GM23338 (cell line): ENCODE data around the gene ORAI3. TPM values are rescaled to one million over a fixed set of nuclear protein-coding genes. Genes with fewer than 3 reads are reported as not detected.

Experiments used
- ATAC-seq: fragments of 200-7000 bp; cut with Tn5 transposase; 3 replicates; pipeline ENCODE4 v1.9.1; 2020
- DNase-seq: peaks from one replicate; pipeline ENCODE4 v3.0.0-alpha.2; 2015; ENCODE audit warnings: low spot score
- H2AFZ ChIP-seq: fragments of 200-600 bp; sonication (generic); 2 replicates; pipeline ENCODE4 v1.8.0; 2016; ENCODE audit warnings: antibody characterized with exemption, mild to moderate bottlenecking, moderate library complexity
- H3F3A ChIP-seq: fragments of 200-600 bp; sonication (generic); replicated peaks from 2 replicates; pipeline ENCODE4 v1.8.0; 2017; ENCODE audit warnings: antibody characterized with exemption, mixed run types, low read depth
- H3K27ac ChIP-seq: fragments of 200-600 bp; sonication (generic); 2 replicates; pipeline ENCODE4 v1.6.1; 2016; ENCODE audit warnings: low read depth
- H3K27me3 ChIP-seq: fragments of 200-600 bp; sonication (generic); 2 replicates; pipeline ENCODE4 v1.8.0; 2016; ENCODE audit warnings: mild to moderate bottlenecking, mixed run types, moderate library complexity; ENCODE audit not compliant: insufficient read depth
- H3K36me3 ChIP-seq: fragments of 200-600 bp; sonication (generic); 2 replicates; pipeline ENCODE4 v1.8.0; 2016; ENCODE audit warnings: mild to moderate bottlenecking; ENCODE audit not compliant: insufficient read depth
- H3K4me1 ChIP-seq: fragments of 200-600 bp; sonication (generic); 2 replicates; pipeline ENCODE4 v1.8.0; 2016; ENCODE audit warnings: mild to moderate bottlenecking, moderate library complexity; ENCODE audit not compliant: insufficient read depth
- H3K4me2 ChIP-seq: fragments of 200-600 bp; sonication (generic); 2 replicates; pipeline ENCODE4 v1.7.1; 2017; ENCODE audit warnings: mixed run types
- H3K4me3 ChIP-seq: fragments of 200-600 bp; sonication (generic); 2 replicates; pipeline ENCODE4 v1.6.1; 2016; ENCODE audit warnings: mixed run types
- H3K79me2 ChIP-seq: fragments of 200-600 bp; sonication (generic); replicated peaks from 2 replicates; pipeline ENCODE4 v1.8.0; 2017; ENCODE audit warnings: mild to moderate bottlenecking; ENCODE audit not compliant: insufficient read depth
- H3K9me2 ChIP-seq: fragments of 200-600 bp; sonication (generic); 2 replicates; pipeline ENCODE4 v1.8.0; 2017; ENCODE audit not compliant: insufficient read depth
- H4K20me1 ChIP-seq: fragments of 200-600 bp; sonication (generic); replicated peaks from 2 replicates; pipeline ENCODE4 v1.8.0; 2017; ENCODE audit warnings: mild to moderate bottlenecking; ENCODE audit not compliant: insufficient read depth
- H3K27ac Mint-ChIP-seq: 2 replicates; pipeline ENCODE4 v1.8.0; 2020; ENCODE audit warnings: inconsistent platforms, mild to moderate bottlenecking, moderate library complexity, mixed read lengths
- H3K27me3 Mint-ChIP-seq: 3 replicates; pipeline ENCODE4 v1.8.0; 2022; ENCODE audit warnings: low read depth, mild to moderate bottlenecking, moderate library complexity, mixed read lengths, inconsistent platforms; ENCODE audit not compliant: insufficient read depth, poor library complexity
- H3K36me3 Mint-ChIP-seq: 3 replicates; pipeline ENCODE4 v1.8.0; 2021; ENCODE audit warnings: low read depth, mild to moderate bottlenecking, inconsistent platforms, moderate library complexity, mixed read lengths
- H3K4me1 Mint-ChIP-seq: 3 replicates; pipeline ENCODE4 v1.8.0; 2020; ENCODE audit warnings: mild to moderate bottlenecking, inconsistent platforms, mixed read lengths
- H3K4me3 Mint-ChIP-seq: 3 replicates; pipeline ENCODE4 v1.8.0; 2021; ENCODE audit warnings: moderate library complexity, mild to moderate bottlenecking, inconsistent platforms, mixed read lengths
- H3K9me3 Mint-ChIP-seq: 3 replicates; pipeline ENCODE4 v1.8.0; 2020; ENCODE audit warnings: moderate library complexity, mild to moderate bottlenecking, inconsistent platforms, mixed read lengths
- CREB1 ChIP-seq: fragments of 250-450 bp; sonication (Bioruptor Pico); IDR thresholded peaks from 2 replicates; pipeline ENCODE4 v1.5.0; 2020; ENCODE audit warnings: low read depth, mild to moderate bottlenecking, moderate library complexity
- ETS1 ChIP-seq: IDR thresholded peaks from 2 replicates; pipeline ENCODE4 v1.6.1; 2016; ENCODE audit warnings: antibody characterized with exemption
- EZH2phosphoT487 ChIP-seq: fragments of 200-600 bp; sonication (generic); IDR thresholded peaks from one replicate; pipeline ENCODE4 v1.8.1; 2018; ENCODE audit warnings: antibody characterized with exemption; ENCODE audit not compliant: unreplicated experiment
- JUNB ChIP-seq: IDR thresholded peaks from one replicate; pipeline ENCODE4 v1.6.1; 2016; ENCODE audit warnings: antibody characterized with exemption; ENCODE audit not compliant: unreplicated experiment
- REST ChIP-seq: IDR thresholded peaks from one replicate; pipeline ENCODE4 v1.6.1; 2018; ENCODE audit warnings: antibody characterized with exemption; ENCODE audit not compliant: unreplicated experiment
- STAT1 ChIP-seq: IDR thresholded peaks from one replicate; pipeline ENCODE4 v1.6.1; 2016; ENCODE audit warnings: antibody characterized with exemption; ENCODE audit not compliant: unreplicated experiment
- ZNF331 ChIP-seq: fragments of 250-450 bp; sonication (Bioruptor Pico); IDR thresholded peaks from 2 replicates; pipeline ENCODE4 v1.5.0; 2020; ENCODE audit warnings: low read depth, mild to moderate bottlenecking, moderate library complexity
- polyA plus RNA-seq: library from polyadenylated mRNA; unstranded; fragments of >200 nt; fragmentation: Nextera tagmentation; extraction: Ambion mirVana; gene quantifications from 2 replicates; pipeline ENCODE4 v1.2.1, GENCODE V29; 2016
- total RNA-seq: library from RNA; depleted of rRNA; stranded (reverse); fragments of >200 nt; shearing (Covaris generic); gene quantifications from 2 replicates; pipeline ENCODE4 v1.2.3, GENCODE V29; 2014

The ORAI3 gene
- total and polyA plus RNA-seq, 2 experiments from 2014 or later, result 6.9 to 15.9 TPM

- Histone ChIP-seq H3K4me1 (peaks cover 13% of the 10 kb centered on the region), H3K4me2 (no peak overlapping the region), H3F3A (peaks cover 20% of the 10 kb centered on the region), H2AFZ (no peak overlapping the region), H4K20me1 (no peaks in the 10 kb centered on the region), H3K36me3 (no peaks in the 10 kb centered on the region), H3K9me2 (peaks cover 7% of the 10 kb centered on the region; the same call in 1 of the 2 replicates), H3K27ac (no peak overlapping the region), H3K27me3 (peaks cover 18% of the 10 kb centered on the region), H3K4me3 (no peak overlapping the region), H3K79me2 (no peaks in the 10 kb centered on the region)
- Mint-ChIP-seq H3K4me1 (peaks cover 14% of the 10 kb centered on the region), H3K27me3 (peaks cover 17% of the 10 kb centered on the region), H3K9me3 (no peaks in the 10 kb centered on the region; the same call in 2 of the 3 replicates), H3K36me3 (no peaks in the 10 kb centered on the region), H3K27ac (no peak overlapping the region), H3K4me3 (no peak overlapping the region)
- no peak for ATAC-seq
- no peak for DNase-seq
- no peak for TF ChIP-seq JUNB
- no peak for TF ChIP-seq ETS1
- no peak for TF ChIP-seq STAT1
- TF ChIP-seq EZH2phosphoT487, result no peak
- no peak for TF ChIP-seq CREB1 (CRISPR knock-in tag)
- TF ChIP-seq REST, result no peak
- TF ChIP-seq ZNF331 (CRISPR knock-in tag), result no peak
Measured at GRCh38 chr16:30900588-30900987, 48.3 kb upstream of the ORAI3 start.

GRCh38 chr16:30901201-30902028 lies 47.5 kb upstream of the ORAI3 start:
- peaks cover 6% of the 10 kb centered on the region for H3K4me1 ChIP-seq
- ATAC-seq (no peak), DNase-seq (no peak)
- H3K27ac ChIP-seq, result no peak overlapping the region
- peak overlapping the region; percentile 60 for H3K4me3 Mint-ChIP-seq
- peaks cover 18% of the 10 kb centered on the region for H3K27me3 ChIP-seq
- H4K20me1 ChIP-seq, result no peaks in the 10 kb centered on the region
- H3F3A ChIP-seq, result peaks cover 14% of the 10 kb centered on the region; the same call in 1 of the 2 replicates
- no peak overlapping the region for H3K27ac Mint-ChIP-seq
- no peaks in the 10 kb centered on the region for H3K36me3 ChIP-seq
- H3K9me2 ChIP-seq, result peaks cover 7% of the 10 kb centered on the region; the same call in 1 of the 2 replicates
- no peaks in the 10 kb centered on the region; the same call in 2 of the 3 replicates for H3K9me3 Mint-ChIP-seq
- peaks cover 9% of the 10 kb centered on the region for H3K4me1 Mint-ChIP-seq
- H3K36me3 Mint-ChIP-seq, result no peaks in the 10 kb centered on the region
- H3K27me3 Mint-ChIP-seq, result peaks cover 10% of the 10 kb centered on the region
- H3K4me2 ChIP-seq, result peak overlapping the region; percentile 81
- no peaks in the 10 kb centered on the region for H3K79me2 ChIP-seq
- peak overlapping the region; percentile 80; the same call in 1 of the 2 replicates for H2AFZ ChIP-seq
- peak overlapping the region; percentile 59 for H3K4me3 ChIP-seq
- no peak for TF ChIP-seq REST
